SW 1271 (cell line): ENCODE measurements around the gene NRGN.
"Not testable (repeated sequence)": the region's sequence is repeated elsewhere in the genome, so short reads cannot be mapped to it uniquely, and the experiment has no call there.

Experiments
- DNase-seq, 2 experiments: peaks; one replicate each; lab custom pipeline; 2025; lab: John Stamatoyannopoulos, UW

NRGN gene

DNA sequence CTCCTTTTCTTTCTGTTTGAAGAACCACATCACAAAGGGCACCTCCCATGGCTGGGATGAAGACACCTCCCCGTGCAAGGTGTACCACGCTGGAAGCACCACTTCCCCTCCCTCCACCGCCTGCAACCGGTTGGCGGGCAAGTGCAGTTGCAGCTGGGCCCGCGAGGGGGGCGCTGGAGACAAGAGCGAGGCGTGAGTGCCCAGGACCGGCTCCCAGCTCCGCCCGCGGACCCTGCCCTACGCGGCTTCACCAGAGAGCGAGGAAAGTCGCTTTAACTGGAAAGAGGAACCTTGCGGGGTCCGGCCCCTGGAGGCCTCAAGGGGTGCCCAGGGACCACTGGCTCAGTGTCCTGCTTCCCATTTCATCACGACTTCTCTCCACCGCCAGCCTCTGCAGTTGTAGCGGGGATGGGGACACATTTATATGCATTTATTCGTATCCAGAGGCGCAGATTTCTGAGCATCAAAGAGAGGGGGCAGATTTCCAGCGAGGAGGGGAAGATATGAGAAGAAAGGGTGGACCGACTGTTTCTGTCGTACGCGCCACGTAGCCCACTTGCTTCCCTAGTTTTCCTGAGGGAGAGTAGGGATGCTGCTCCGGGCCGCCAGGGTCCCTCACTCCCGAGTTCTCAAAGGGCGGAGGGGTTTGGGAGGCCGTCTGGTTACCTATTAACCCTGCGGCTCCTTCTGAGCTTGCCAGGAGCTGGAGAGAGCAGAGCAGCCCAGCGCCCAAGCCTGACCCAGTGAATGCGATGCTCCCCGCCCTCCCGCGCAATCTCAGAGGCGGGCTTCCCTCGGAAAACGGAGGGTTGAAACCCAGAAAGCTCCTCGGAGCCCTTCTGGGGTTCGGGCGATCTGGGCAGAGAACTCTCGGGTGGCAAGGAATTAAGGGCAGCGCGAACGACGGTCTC is 18.9 kb downstream of the NRGN start:
- no peak for DNase-seq

DNA sequence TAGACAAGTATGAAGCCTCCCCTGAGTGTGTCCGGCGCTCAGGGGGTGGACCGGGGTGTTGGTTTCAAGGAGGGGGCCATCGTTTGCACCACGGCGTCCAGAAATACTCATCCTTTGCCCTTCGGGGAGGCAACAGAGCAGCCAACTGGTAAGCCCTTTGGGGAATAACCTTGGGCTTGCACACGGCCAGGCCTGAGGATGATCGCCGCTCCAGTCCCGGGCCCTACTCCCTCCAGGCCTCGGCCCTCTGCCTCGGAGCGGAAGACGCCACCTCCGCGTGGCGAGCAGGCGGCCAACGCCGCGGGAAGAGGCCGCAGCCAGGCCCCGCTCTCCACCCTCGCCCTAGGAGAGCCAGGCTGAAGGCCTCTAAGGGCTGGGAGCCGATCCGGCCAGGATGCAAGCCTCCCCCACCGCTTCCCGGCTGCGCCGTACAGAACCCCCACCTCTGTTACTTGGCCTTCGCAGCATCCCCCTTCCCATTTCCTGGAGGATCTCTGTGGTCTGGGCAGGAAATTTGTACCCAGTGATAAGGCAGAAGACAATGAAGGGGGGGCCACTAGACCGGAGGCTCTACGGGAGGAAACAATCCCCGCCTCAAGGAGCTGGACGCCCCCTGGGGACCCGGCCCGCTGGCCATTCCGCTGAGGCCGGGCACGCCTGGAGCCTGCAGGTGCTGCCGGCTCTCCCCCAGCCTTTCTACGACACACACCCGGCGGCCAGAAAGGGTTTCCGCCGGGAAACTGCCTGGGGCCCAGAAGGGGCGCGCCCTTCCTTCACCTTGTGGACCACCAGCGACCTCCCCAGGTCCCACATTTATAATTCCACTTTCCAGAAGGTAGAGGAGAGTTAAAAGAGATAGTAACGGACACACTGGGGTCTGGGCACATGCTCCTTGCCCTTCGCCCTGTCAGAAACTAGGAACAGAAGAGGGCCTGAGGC is 19.8 kb downstream of the NRGN start:
- DNase-seq: no peak

DNA sequence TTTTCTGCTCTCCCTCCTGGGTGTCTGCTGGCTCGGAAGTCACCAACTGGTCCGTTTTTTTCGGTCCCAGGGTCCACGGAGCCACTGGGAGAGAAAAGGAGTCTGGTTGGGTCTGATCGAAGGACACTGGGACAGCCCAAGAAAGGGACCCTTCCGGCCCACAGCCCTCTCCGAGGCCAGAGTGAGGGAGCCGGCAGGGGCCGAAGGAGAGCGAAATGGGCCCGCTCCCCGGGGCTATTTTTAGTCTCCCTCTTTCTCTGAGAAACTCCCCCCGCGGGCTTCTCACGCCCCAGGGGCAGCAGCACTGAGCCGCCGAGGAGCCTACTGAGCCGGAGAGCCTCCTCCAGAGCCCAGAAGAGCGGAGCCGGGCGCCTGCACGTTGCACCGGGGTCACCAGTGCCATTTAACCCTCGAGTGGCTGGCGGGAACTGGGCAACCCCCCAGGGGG is 20.5 kb downstream of the NRGN start:
- DNase-seq: no peak

DNA sequence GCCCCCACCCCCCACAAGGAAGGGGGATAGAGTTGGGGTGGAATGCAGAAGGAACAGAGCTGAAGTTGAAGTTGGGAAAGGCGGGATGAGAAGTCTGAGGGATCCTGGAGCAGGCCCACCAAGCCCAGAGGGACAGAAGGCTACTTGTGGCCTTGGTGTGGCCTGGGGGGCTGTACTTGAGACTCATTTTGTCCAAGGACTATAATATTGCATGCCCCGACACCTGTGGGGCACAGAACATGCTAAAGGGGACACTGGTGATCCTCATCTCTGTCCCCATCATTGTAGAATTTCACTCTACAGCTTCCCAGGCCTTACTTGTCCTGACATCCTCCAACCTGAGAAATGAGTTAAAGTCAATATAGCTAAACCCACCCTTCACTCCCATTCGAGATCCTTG is 21.1 kb downstream of the NRGN start:
- DNase-seq: no peak

DNA sequence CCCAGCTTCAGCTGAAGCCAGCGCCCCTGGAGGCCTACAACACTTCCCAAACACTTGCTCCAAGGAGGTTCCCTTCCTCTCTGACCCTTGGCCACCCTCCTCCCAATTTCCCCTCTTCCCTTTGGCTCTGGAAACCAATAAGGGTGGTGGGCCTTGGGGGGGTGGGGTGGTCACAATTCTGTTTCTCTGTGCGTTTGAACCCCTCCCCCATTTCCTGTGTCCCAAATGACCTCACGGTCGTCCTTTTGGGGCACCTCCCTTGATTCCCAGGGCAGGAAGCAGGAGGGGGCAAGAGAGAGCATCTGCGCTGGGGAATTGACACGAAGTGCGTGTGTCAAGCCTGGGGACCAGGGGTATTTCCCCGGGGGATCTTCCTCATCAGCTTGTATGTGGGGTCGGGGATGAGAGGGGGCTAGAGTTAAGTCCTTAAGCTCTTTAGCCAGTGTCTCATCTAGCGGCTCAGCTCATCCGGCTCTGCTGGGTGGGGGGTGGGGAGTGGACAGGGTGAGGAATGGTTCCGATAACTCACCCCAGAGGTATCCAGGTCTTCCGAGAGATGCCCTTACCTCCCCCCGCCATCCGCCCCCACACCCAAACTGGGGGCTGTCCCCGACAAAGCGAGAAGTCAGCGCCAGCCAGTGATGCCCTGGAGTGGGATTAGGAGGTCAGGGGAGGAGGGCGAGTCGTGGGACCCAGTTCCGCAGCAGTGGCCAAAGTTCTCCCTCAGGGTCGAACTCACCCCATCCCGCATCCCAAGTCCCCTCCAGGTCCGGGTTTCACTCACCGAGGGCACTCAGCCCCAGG is 21.8 kb downstream of the NRGN start:
- DNase-seq: peak in 1 of 2 experiments; percentile 23

DNA sequence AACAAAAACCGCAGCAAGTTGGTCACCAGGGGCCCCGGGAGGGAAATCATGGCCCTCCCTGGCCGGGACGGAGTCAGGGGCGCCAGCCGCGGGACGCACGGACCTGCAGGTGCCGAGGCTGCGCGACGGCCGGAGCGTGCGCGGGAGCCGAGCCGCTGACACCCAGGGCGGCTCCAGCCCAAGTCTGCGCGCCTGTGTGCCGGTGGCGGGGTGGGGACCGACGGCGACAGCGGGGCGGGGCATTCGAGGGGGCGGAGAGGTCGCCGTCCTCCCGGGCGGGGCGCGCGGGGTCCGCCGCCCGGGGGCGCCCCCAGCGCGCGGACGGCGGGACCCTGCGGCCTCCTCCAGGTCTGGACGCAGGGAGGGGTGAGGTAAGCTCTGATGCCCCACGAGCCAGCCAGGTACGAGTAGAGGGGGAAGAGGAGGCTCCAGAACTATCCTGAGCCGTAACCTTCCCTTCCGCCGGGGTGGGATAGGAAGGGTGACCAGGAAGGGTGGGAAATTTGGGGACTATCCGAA is 22.4 kb downstream of the NRGN start, which contains the start of gene ESAM:
ESAM (minus strand) TSS at position 186 of the 519 bp plus-strand sequence; CDS start at position 50, 136 bp downstream.
- peak; percentile 27 to 38 for DNase-seq

DNA sequence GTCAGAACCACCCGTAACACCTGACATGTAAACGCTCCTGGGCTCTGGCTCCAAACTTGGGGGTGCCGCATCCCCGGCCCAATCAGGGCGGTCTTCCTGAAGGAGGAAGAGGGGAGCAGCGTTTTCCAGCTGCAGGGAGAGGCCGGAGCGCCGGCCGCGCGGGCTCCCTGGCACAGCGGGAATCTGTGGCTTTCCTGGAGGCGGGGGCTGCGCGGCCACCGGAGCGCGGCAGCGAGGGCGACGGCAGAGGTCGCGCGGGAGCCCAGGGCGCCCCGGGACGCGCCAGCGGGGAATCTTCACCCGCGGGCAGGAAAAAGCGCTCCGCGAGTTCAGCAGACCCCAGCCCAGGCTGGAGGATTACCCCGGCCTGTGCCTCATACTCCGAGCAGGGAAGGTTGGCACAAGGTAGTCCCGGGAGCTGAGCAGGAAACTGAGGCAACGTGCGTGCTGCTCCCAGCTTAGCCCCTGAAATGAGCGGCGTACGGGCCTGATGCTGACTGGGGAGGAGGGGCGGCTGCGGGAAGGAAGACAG is 22.9 kb downstream of the NRGN start:
- DNase-seq: peak in 1 of 2 experiments; percentile 38

DNA sequence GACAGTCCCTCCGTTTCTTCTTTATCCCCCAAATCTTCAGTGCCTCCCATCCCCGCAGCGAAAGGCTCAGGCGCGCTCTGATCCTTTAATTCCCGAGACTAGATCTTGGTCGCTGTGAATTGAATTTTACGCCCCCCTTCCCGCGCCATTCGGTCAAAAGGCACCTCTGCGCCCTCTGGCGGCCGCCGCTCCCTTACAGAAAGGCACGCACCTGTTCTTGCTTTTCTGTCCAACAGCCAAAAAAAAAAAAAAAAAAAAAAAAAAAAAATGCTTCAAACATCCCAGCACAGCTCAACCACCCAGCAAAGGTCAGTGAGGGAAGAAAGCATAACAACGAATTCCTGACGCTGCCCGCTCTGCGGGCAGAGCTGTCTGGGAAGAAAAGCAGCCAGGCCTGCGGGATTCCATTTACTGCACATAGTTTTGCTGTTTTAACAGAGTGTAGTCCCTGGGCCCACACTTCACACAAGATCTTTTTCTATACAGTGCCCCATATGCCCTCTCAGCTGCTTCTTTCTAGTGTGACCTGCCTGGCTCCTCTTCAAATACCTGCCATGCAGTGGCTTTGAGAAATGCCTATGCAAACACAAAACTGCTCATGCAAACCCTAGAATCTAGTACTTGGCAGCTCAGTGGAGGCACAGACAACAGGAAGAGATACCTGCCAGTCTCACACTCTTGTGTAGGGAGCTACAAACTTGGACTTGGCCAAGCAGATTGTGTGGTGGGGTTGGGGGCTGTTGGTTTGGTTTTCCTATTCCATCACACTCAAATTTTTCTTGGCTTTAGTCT is 23.6 kb downstream of the NRGN start:
- peak; percentile 45 to 77 for DNase-seq

DNA sequence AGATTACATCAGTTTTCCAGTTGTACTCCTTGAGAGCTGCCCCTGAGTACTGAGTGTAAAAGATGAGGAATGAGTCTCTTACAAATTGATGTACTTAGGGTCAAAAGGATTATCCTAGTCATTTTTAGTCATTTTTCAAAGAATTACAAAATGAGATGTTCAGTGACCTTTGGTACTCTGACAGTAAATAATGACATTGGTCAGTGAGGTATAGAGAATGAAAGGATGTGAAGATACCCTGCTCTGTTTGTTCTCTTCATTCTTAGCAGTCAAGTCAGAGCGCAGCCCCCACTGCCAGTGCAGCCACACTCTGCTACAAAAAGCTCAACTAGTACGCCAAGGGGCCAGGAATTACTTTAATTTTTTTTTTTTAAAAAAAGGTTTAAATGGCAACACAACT is 26.4 kb downstream of the NRGN start:
- DNase-seq: no peak

DNA sequence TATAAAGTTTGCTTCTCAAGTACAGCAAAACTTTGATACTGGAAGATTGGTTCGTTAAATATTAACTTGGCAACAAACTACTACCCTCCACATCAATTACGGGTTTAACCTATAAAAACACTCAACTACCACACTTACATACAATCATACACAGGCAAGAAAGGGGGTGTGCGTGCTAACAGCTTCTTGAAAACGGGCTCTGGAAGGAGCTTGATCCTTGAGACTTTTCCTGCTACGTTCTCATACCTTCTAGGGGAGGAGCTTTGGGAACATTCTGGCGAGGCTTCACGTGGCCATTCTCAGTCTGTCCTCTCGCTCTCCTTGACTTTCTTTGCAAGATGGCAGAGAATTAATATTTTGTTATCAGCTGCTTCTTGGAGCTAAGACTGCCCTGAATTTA is 29.2 kb downstream of the NRGN start:
- DNase-seq: no peak

DNA sequence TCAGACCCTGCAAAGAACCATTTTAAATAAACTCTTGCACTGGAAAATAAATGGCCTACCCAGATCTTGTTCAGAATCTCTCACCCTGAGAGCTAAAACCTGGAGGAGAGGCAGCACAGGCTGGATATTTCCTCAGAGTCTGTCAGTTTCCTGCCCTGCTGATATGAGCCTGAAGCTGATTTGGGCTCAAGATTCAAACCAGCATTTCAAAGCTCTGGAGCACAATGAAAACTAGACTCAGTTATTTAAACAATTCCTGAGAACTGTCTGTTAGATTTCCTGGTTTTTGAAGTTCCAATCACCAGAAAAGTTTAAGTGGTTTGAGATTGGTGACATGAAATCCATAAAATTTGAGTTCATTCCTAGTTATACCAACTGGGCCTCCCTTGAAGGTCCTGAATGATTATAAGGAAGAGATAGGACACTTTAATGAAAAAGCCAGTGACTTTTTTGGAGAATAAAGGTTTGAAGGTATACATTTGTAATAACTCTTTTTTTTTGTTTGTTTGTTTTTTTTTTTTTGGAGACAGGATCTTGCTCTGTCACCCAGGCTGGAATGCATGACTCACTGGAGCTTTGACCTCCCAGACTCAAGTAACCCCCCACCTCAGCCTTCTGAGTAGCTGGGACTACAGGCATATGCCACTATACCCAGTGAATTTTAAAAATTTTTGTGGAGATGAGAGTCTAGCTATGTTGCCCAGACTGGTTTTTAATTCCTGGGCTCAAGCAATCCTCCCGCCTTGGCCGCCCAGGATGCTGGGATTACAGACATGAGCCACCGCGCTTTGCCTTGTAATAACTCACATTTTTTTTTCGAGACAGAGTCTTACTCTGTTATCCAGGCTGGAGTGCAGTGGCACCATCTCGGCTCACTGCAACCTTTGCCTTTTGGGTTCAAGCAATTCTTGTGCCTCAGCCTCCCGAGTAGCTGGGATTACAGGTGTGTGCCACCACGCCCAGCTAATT is 30.3 kb downstream of the NRGN start:
- peak in 1 of 2 experiments; percentile 71 for DNase-seq

DNA sequence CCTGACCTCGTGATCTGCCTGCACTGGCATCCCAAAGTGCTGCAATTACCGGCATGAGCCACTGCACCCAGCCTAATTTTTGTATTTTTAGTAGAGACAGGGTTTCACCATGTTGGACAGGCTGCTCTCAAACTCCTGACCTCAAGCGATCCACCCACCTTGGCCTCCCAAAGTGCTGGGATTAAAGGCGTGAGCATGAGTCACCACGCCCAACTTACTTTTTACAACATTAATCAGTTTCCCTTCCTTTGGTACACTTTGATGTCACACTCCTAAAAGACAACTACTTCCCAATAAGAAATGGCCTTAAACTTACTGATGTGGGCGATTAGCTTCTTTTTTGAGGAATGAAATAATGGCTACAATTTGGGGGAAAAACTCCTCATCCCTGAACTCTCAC is 31.2 kb downstream of the NRGN start:
- not testable (repeated sequence) for DNase-seq

DNA sequence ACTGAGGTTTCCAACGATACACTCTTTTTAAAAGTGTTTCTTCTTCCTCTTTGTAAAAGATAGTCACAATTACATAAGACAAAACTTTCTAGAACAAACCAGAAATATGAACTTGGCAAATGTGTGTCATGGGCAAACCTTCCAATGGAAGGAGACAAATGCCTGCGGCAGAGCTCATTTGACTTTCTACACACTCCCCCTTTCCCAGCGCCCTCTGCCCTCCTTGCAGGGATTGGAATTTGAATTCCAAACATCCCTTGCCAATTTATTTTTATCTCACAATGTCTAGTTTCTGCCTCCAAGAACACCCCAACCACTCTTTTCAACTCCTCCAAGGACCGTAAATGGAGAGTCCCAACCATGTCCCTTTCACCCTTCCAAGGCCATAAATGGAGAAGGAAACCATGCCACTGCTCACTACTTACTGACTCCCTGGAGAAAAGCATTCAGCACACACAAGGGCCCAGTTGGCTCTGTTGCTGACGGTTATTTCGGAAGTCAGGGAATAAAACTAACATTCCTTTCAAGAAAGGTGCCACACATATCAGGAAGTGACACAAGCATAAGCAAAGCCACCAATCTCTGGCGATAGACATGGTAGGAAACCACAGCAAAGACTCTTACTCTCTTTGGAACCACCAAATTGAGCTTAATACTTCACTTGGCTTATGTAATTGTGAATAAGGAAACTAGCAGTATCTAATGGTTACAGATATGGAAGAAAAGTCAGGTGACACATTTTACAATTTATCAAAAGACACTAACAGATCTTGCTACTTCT is 37.3 kb downstream of the NRGN start:
- DNase-seq: no peak

DNA sequence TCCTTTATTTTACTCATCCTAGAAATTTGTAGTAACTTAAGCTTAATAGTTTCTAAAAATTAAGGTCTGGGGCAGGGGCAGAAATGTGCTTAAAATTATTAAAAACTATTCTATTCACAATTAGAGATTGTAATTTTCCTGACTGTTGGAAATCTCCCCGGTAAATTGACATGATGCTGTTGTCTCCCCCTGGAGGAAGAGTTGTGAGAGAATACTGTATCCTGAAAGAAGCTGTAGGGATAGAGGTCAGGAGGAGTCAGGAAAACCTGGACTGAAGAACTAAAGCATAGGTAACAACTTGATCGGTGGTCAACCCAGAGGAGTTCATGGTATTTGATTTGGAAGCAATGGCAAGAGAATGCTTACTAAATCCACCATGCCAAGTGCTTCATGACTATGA is 38.5 kb downstream of the NRGN start:
- DNase-seq: peak in 1 of 2 experiments; percentile 6

DNA sequence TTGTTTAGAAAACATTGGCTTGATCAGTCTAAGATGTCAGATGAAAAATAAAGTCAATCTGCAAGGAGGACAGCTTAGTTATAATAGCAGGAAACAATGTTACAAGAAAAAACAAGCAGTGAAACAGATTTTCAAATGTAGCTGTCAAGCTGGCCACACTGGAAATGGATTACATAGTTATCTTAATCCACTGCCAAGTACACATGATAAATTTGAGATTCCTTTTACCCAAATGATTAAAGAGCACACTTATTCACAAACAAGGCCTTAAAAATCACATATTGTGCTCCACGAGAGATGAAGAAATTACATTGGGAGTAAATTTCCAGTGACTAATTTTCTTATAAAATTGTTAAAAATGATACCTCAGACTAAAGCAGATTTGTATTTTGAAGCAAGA is 39.8 kb downstream of the NRGN start:
- no peak for DNase-seq

DNA sequence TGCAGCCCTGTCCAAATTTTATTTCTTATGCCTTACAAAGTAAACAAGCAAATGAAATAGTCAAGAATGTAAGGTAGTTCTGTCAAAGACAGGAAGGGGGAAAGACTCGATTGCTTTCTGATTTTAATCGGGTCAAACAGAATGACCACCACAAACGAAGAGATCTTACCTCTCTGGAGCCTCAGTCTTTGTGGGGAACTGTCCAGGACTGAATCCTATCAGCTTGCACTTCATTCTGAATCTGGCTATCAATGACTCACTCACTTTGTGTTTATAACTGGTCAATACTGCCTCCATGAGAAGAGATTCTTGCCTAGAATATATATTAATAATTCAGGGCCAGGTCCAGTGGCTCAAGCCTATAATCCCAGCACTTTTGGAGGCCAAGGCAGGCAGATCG is 43.3 kb downstream of the NRGN start:
- DNase-seq: no peak

DNA sequence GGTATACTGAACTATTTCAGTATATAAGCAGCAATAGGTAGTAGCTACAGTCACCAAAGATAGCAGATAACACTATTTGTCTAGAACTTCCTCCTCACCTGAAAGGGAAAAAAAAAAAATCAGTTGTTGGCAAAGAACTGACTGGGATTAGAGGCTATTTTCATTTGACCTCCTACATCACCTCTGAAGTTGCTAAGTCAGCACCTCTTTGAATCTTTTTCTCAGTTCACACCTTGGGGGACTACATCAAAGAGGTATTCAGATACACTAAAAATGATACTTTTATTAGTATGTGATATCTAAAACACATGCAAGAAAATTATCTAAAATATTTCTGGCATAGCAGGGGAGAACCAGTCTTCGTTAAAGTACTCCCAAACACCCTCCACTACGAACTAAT is 44.3 kb downstream of the NRGN start:
- no peak for DNase-seq

DNA sequence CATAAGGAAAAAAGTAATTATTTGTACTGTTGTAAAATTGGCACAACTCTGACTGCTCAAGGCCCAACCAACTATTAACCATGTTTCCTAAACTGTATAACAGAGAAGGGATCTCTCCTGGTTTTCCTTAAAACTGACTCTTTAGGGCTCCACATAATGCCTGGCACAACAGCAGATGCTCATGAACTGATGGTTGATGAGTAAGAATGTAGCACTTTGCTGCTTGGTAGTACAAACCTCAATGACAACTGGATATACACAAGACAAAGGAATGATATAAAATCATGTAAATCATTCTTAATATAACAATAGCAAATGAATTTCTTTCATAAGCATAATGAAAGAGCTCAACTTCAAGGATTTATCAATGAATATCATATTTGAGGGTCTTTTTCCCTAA is 48.8 kb downstream of the NRGN start:
- no peak for DNase-seq
